Tibial nerve (tissue), 4 donors: Measurements from ENCODE around the gene GRB7. TPM values are rescaled to one million over a fixed set of nuclear protein-coding genes. Genes with fewer than 3 reads are reported as not detected.

ENCODE experiments used
- DNase-seq, 2 donors: peaks; one replicate each; pipeline ENCODE4 v3.0.0-alpha.2; 2019; ENCODE audit warnings: low spot score in 2 of 2
- H3K27ac ChIP-seq, 4 donors: fragments of 200-600 bp; sonication (generic) in 3 of 4; one replicate each; pipeline ENCODE4 v1.5.1; 2017 to 2019; ENCODE audit warnings: mild to moderate bottlenecking in 1 of 4
- H3K27me3 ChIP-seq, 2 donors: fragments of 200-600 bp; sonication (generic) in 1 of 2; one replicate each; pipeline versions ENCODE4 v1.5.1 to v1.6.0; 2017 to 2019
- H3K36me3 ChIP-seq, 3 donors: fragments of 200-600 bp; sonication (generic); one replicate each; pipeline ENCODE4 v1.5.1; 2018 to 2019
- H3K4me1 ChIP-seq, 4 donors: fragments of 200-600 bp; sonication (generic) in 3 of 4; one replicate each; pipeline ENCODE4 v1.5.1; 2017 to 2019
- H3K4me3 ChIP-seq, 4 donors: fragments of 200-600 bp; sonication (generic) in 3 of 4; one replicate each; pipeline ENCODE4 v1.5.1; 2017 to 2019; ENCODE audit warnings: mild to moderate bottlenecking in 1 of 4, moderate library complexity in 1 of 4
- H3K9me3 ChIP-seq, 4 donors: fragments of 200-600 bp; sonication (generic) in 3 of 4; one replicate each; pipeline ENCODE4 v1.5.1; 2017 to 2019
- CTCF ChIP-seq, 5 experiments: fragments of 200-600 bp in 3 of 5; fragments of 450-650 bp in 2 of 5; sonication (generic) in 3 of 5; IDR thresholded peaks; one replicate each; pipeline ENCODE4 v1.5.1; 2016 to 2019; ENCODE audit warnings: antibody characterized with exemption in 5 of 5, mild to moderate bottlenecking in 3 of 5, moderate library complexity in 2 of 5
- EP300 ChIP-seq, 2 donors: sonication (generic); formaldehyde crosslinking; IDR thresholded peaks; one replicate each; pipeline ENCODE4 v1.6.1; 2017; ENCODE audit warnings: antibody characterized with exemption in 2 of 2, mild to moderate bottlenecking in 1 of 2
- POLR2A ChIP-seq, 2 donors: fragments of 450-650 bp; IDR thresholded peaks; one replicate each; pipeline ENCODE4 v1.6.1; 2017; ENCODE audit warnings: antibody characterized with exemption in 2 of 2, mild to moderate bottlenecking in 2 of 2, moderate library complexity in 2 of 2
- WGBS, 2 donors: methylation state at CpG; one replicate each; pipeline ENCODE4 v1.1.5; 2018; 5-methylcytosine and 5-hydroxymethylcytosine counted together
- total RNA-seq, 4 donors: library from RNA; depleted of rRNA; stranded (reverse); fragments of >200 nt; gene quantifications; one replicate each; pipeline ENCODE4 v1.1.0, GENCODE V29; 2016

GRB7 gene
- total RNA-seq, 4 donors from 2014 or later, result 0.21 to 0.39 (median 0.30) TPM; not detected in 1

DNA sequence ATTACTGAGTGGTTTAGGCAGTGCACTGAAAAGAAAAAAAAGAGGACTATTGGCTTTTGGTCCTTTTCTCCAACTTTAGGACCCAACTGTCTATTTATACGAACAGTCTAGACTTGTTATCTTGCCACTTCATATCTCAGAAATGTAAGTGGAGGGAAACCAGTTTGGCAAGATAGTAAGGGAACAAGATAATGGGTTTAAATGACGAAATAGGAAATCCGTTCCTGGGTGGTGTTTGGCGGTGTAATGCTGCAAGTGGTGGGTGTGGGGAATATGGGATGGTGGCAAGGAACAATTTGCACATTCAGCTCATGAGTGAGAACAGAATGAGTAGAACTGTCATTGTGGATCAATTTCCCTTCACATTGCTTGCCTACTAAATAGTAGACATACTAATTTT is 44.7 kb downstream of the GRB7 start:
- 45 to 53% methylated on average over 4 of the region's 4 CpGs for WGBS, 2 donors

GRCh38 chr17:39782980-39783379 is 45.2 kb downstream of the GRB7 start:
- Histone ChIP-seq H3K4me1 (no peaks in the 10 kb centered on the region), H3K4me3 (no peak overlapping the region), H3K9me3 (no peaks in the 10 kb centered on the region), H3K27ac (no peak overlapping the region), H3K27me3 (peaks cover 0 to 54% of the 10 kb centered on the region in 2 donors), H3K36me3 (no peaks in the 10 kb centered on the region)
- WGBS, 2 donors, result 89 to 91% methylated on average over 1 of the region's 1 CpG
- TF ChIP-seq EP300 (IDR thresholded peaks at IDR 0.05) (no peak), CTCF (IDR thresholded peaks at IDR 0.05) (no peak), POLR2A (IDR thresholded peaks at IDR 0.05) (no peak)
- DNase-seq, result no peak

More for the DNA sequence above, 44.7 kb downstream of the GRB7 start:
- H3K36me3 ChIP-seq, result no peaks in the 10 kb centered on the region
- no peak for TF ChIP-seq POLR2A (IDR thresholded peaks at IDR 0.05)
- TF ChIP-seq EP300 (IDR thresholded peaks at IDR 0.05), result no peak
- TF ChIP-seq CTCF (IDR thresholded peaks at IDR 0.05), result no peak
- no peak for DNase-seq
- H3K4me3 ChIP-seq, result no peak overlapping the region
- H3K27ac ChIP-seq, result no peak overlapping the region
- H3K27me3 ChIP-seq, result peaks cover 0 to 54% of the 10 kb centered on the region in 2 donors
- no peaks in the 10 kb centered on the region for H3K9me3 ChIP-seq
- no peaks in the 10 kb centered on the region for H3K4me1 ChIP-seq

DNA sequence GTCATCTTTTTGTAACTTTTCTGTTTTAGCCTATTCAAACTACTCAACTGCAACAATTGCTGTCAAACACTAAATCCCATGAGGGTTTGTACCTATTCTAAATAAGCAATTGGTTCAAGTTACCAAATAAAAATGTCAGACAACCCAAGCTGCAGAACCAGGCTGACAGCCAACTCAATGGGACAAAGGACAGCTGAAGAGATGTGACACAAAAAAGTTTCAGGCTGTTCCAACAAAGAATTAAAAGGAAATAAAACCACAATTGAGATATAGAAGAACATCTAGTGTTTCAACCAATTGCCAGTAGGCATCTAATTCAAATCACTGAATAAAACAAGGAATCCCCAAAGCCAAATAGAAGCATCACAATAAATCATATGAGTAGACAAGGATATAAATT is 49.3 kb downstream of the GRB7 start:
- Histone ChIP-seq H3K27ac (no peak overlapping the region), H3K4me1 (no peaks in the 10 kb centered on the region), H3K36me3 (no peaks in the 10 kb centered on the region), H3K27me3 (peaks cover 0 to 47% of the 10 kb centered on the region in 2 donors), H3K4me3 (no peak overlapping the region), H3K9me3 (no peaks in the 10 kb centered on the region)
- no peak for TF ChIP-seq EP300 (IDR thresholded peaks at IDR 0.05)
- TF ChIP-seq POLR2A (IDR thresholded peaks at IDR 0.05), result no peak
- TF ChIP-seq CTCF (IDR thresholded peaks at IDR 0.05), result no peak
- no peak for DNase-seq

DNA sequence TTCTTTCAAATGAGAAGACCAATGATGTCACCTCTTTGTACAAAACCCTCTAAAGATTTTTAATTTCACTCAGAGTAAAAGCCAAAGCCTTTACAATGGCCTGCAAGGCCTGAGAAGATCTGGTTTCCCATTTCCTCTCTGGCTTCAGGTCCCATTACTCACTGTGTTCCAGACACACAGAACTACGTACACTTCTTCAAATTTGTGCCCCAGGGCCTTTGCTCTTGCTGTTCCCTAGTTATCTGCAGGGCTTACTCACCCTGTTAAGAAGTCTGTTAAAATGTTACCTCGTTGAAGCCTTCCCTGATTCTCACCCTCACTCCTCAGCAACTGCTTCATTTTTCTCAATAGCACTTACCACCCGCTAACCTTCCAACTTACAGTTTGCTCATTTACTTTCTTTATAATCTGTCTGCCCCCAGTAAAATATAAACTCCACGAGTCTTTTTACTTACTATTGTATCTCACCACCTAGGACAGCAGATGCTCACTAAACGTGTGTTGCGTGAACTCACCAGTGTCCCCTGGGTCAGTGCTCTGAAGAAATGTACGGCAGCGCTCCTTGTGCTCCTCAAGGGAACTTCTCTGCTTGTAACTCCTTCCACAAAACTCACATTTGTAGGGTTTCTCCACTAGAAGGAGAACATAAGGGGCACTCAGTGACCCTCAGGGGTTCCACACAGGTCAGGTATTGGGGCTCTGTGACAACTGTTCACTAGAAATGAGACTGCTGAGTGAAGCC is 50.2 kb downstream of the GRB7 start:
- no peaks in the 10 kb centered on the region for H3K36me3 ChIP-seq
- no peaks in the 10 kb centered on the region for H3K4me1 ChIP-seq
- no peak overlapping the region for H3K27ac ChIP-seq
- no peak overlapping the region for H3K4me3 ChIP-seq
- H3K9me3 ChIP-seq, result no peaks in the 10 kb centered on the region
- H3K27me3 ChIP-seq, result peaks cover 0 to 42% of the 10 kb centered on the region in 2 donors
- TF ChIP-seq CTCF (IDR thresholded peaks at IDR 0.05) (no peak), EP300 (IDR thresholded peaks at IDR 0.05) (no peak), POLR2A (IDR thresholded peaks at IDR 0.05) (no peak)
- WGBS, 2 donors, result 78% methylated on average over 8 of the region's 8 CpGs
- DNase-seq, result no peak

- no peak overlapping the region for H3K27ac ChIP-seq
- H3K36me3 ChIP-seq, result no peaks in the 10 kb centered on the region
- 46 to 57% methylated on average over 6 of the region's 6 CpGs for WGBS, 2 donors
- no peak for DNase-seq
- H3K27me3 ChIP-seq, result peaks cover 0 to 27% of the 10 kb centered on the region in 2 donors
- no peak overlapping the region for H3K4me3 ChIP-seq
- TF ChIP-seq EP300 (IDR thresholded peaks at IDR 0.05), result no peak
- TF ChIP-seq POLR2A (IDR thresholded peaks at IDR 0.05), result no peak
- no peak for TF ChIP-seq CTCF (IDR thresholded peaks at IDR 0.05)
- H3K9me3 ChIP-seq, result no peaks in the 10 kb centered on the region
- no peaks in the 10 kb centered on the region for H3K4me1 ChIP-seq
Measured at GRCh38 chr17:39791111-39791992, 53.6 kb downstream of the GRB7 start.
